SK-N-SH (cell line): Measurements from ENCODE around the gene NEDD8. TPM values are rescaled to one million over a fixed set of nuclear protein-coding genes. Genes with fewer than 3 reads are reported as not detected.

Experiments used
- CTCF ChIA-PET: fragments of 300-600, 350-600 bp; formaldehyde crosslinking; extraction: SDS; loops from one replicate; lab custom pipeline; 2021; lab: Yijun Ruan, JAX
- POLR2A ChIA-PET: fragments of 350-600 bp; sonication (Branson Sonifier 250); formaldehyde crosslinking; extraction: SDS; loops from one replicate; lab custom pipeline; 2020; ENCODE audit warnings: antibody characterized with exemption, inconsistent platforms; lab: Yijun Ruan, JAX
- DNase-seq: peaks from one replicate; pipeline ENCODE4 v3.0.0; 2012
- H2AFZ ChIP-seq: fragments of 200-600 bp; sonication (generic); 2 replicates; pipeline ENCODE4 v1.8.1; 2016; ENCODE audit warnings: antibody characterized with exemption, mild to moderate bottlenecking, low read depth
- H3F3A ChIP-seq: fragments of 200-600 bp; sonication (generic); replicated peaks from 2 replicates; pipeline ENCODE3; 2016; ENCODE audit warnings: antibody characterized with exemption, mild to moderate bottlenecking; ENCODE audit not compliant: insufficient read depth
- H3K27ac ChIP-seq, 2 experiments: fragments of 200-500 bp in 1 of 2; fragments of 200-600 bp in 1 of 2; sonication (Bioruptor generic) in 1 of 2; sonication (generic), shearing (Covaris generic) in 1 of 2; 2 replicates each; pipeline versions ENCODE4 v1.5.1 to v1.6.1; 2014 to 2016; ENCODE audit warnings: low read depth in 2 of 2, inconsistent platforms in 1 of 2, low read length in 1 of 2, mild to moderate bottlenecking in 1 of 2, mixed read lengths in 1 of 2
- H3K27me3 ChIP-seq: fragments of 200-600 bp; sonication (generic), shearing (Covaris generic); 2 replicates; pipeline ENCODE4 v1.6.1; 2016; ENCODE audit warnings: mixed run types; ENCODE audit not compliant: insufficient read depth
- H3K36me3 ChIP-seq, 2 experiments: fragments of 200-500 bp in 1 of 2; fragments of 200-600 bp in 1 of 2; sonication (Bioruptor generic) in 1 of 2; sonication (generic) in 1 of 2; replicated peaks in 1 of 2; 2 replicates each; pipeline versions ENCODE3 to v1.5.1; 2014 to 2016; ENCODE audit warnings: low read length in 1 of 2, mild to moderate bottlenecking in 1 of 2; ENCODE audit not compliant: insufficient read depth in 2 of 2, control insufficient read depth in 1 of 2
- H3K4me1 ChIP-seq, 2 experiments: fragments of 200-500 bp in 1 of 2; fragments of 200-600 bp in 1 of 2; sonication (Bioruptor generic) in 1 of 2; sonication (generic), shearing (Covaris generic) in 1 of 2; 2 replicates each; pipeline versions ENCODE4 v1.5.1 to v1.6.1; 2014 to 2016; ENCODE audit warnings: low read depth in 1 of 2, low read length in 1 of 2, mixed run types in 1 of 2; ENCODE audit not compliant: insufficient read depth in 2 of 2, control insufficient read depth in 1 of 2
- H3K4me2 ChIP-seq: fragments of 200-600 bp; sonication (generic), shearing (Covaris generic); 2 replicates; pipeline ENCODE4 v1.6.1; 2017; ENCODE audit warnings: mixed run types
- H3K4me3 ChIP-seq, 2 experiments: fragments of 200-500 bp in 1 of 2; fragments of 200-600 bp in 1 of 2; sonication (Bioruptor generic) in 1 of 2; sonication (generic), shearing (Covaris generic) in 1 of 2; 2 replicates each; pipeline versions ENCODE4 v1.5.1 to v1.8.1; 2014 to 2016; ENCODE audit warnings: low read depth in 2 of 2, inconsistent platforms in 1 of 2, low read length in 1 of 2, mild to moderate bottlenecking in 1 of 2, mixed read lengths in 1 of 2, moderate library complexity in 1 of 2
- H3K79me2 ChIP-seq: fragments of 200-600 bp; sonication (generic); 2 replicates; pipeline ENCODE4 v1.8.1; 2017; ENCODE audit warnings: mild to moderate bottlenecking; ENCODE audit not compliant: insufficient read depth
- H3K9ac ChIP-seq: fragments of 200-600 bp; sonication (generic); 2 replicates; pipeline ENCODE4 v1.6.1; 2017; ENCODE audit warnings: mixed run types
- H3K9me2 ChIP-seq: fragments of 200-600 bp; sonication (generic); 2 replicates; pipeline ENCODE4 v1.6.1; 2017; ENCODE audit warnings: mixed run types
- H3K9me3 ChIP-seq: fragments of 200-600 bp; sonication (generic); 2 replicates; pipeline ENCODE4 v1.6.1; 2017; ENCODE audit warnings: mixed run types, mild to moderate bottlenecking, moderate library complexity
- H4K20me1 ChIP-seq: fragments of 200-600 bp; sonication (generic); 2 replicates; pipeline ENCODE4 v1.6.1; 2017; ENCODE audit warnings: mild to moderate bottlenecking, mixed run types; ENCODE audit not compliant: insufficient read depth
- CTCF ChIP-seq: fragments of 200-600 bp; sonication (generic); IDR thresholded peaks from 2 replicates; pipeline ENCODE4 v1.6.1; 2017; ENCODE audit warnings: antibody characterized with exemption, mild to moderate bottlenecking, moderate library complexity
- FOXJ3 ChIP-seq: sonication (generic); formaldehyde crosslinking; IDR thresholded peaks from 2 replicates; pipeline ENCODE4 v1.5.1; 2020; ENCODE audit warnings: mild to moderate bottlenecking, missing genetic modification reagents
- GATA2 ChIP-seq: sonication (generic); formaldehyde crosslinking; IDR thresholded peaks from 2 replicates; pipeline ENCODE4 v1.5.0; 2020; ENCODE audit warnings: mild to moderate bottlenecking, missing genetic modification reagents
- MXI1 ChIP-seq: IDR thresholded peaks from 2 replicates; pipeline ENCODE4 v1.6.1; 2012; ENCODE audit warnings: mild to moderate bottlenecking, low read depth, low read length, improper control_type of control experiment
- NRF1 ChIP-seq: IDR thresholded peaks from 2 replicates; pipeline ENCODE4 v1.6.1; 2012; ENCODE audit warnings: low read depth, mild to moderate bottlenecking, low read length
- RAD21 ChIP-seq: IDR thresholded peaks from 2 replicates; pipeline ENCODE4 v1.6.1; 2012; ENCODE audit warnings: mild to moderate bottlenecking, low read length
- REST ChIP-seq: IDR thresholded peaks from 2 replicates; pipeline ENCODE4 v1.6.1; 2012; ENCODE audit warnings: mild to moderate bottlenecking, low read depth, low read length, moderate library complexity
- RFX5 ChIP-seq: IDR thresholded peaks from 2 replicates; pipeline ENCODE4 v1.6.1; 2012; ENCODE audit warnings: mild to moderate bottlenecking, improper control_type of control experiment, low read length
- SMC3 ChIP-seq: IDR thresholded peaks from 2 replicates; pipeline ENCODE4 v1.6.1; 2012; ENCODE audit warnings: low read depth, low read length, improper control_type of control experiment
- TAF1 ChIP-seq: IDR thresholded peaks from 2 replicates; pipeline ENCODE4 v1.6.1; 2012; ENCODE audit warnings: low read depth, mild to moderate bottlenecking, low read length, moderate library complexity, borderline replicate concordance
- TCF12 ChIP-seq: IDR thresholded peaks from 2 replicates; pipeline ENCODE4 v1.4.0; 2012
- USF2 ChIP-seq: fragments of 150-350 bp; IDR thresholded peaks from 2 replicates; pipeline ENCODE4 v1.6.1; 2017; ENCODE audit warnings: antibody characterized with exemption, low read length, low read depth, borderline replicate concordance
- YY1 ChIP-seq: IDR thresholded peaks from 2 replicates; pipeline ENCODE4 v1.4.0; 2012; ENCODE audit warnings: low read depth, mild to moderate bottlenecking
- WGBS: methylation state at CpG from one replicate; pipeline ENCODE4 v1.1.6; 2017; ENCODE audit warnings: low lambda C conversion rate; 5-methylcytosine and 5-hydroxymethylcytosine counted together
- polyA plus RNA-seq, 3 experiments: library from polyadenylated mRNA; depleted of rRNA; stranded (reverse); fragments of >200 nt; gene quantifications; 2 replicates each; pipeline ENCODE4 v1.2.3, GENCODE V29; 2012

NEDD8 gene
- polyA plus RNA-seq, 1 of the 3 experiments (the other 2 are of a cell fraction), result 534 TPM

GRCh38 chr14:24261256-24261968 is 29.2 kb upstream of the NEDD8 start:
- no peaks in the 10 kb centered on the region for H3K9me3 ChIP-seq
- CTCF ChIA-PET, result interaction anchor here (1.1 to 3.7 kb wide), 3 partner anchors 19 to 46 kb away, joined by 4 to 20 read pairs (median 5); partner anchors contain the start of genes CIDEB and TINF2
- no peak for DNase-seq
- H3K9me2 ChIP-seq, result no peaks in the 10 kb centered on the region
- WGBS, result 91% methylated on average over 18 of the region's 20 CpGs
- H3F3A ChIP-seq, result peaks cover 5% of the 10 kb centered on the region
- H3K4me1 ChIP-seq, result peaks cover 0 to 3% of the 10 kb centered on the region in 2 experiments; a peak in 1 of 4 replicates
- no peak overlapping the region for H3K4me3 ChIP-seq
- POLR2A ChIA-PET, result interaction anchor here (1.5 kb wide), 1 partner anchor 9 kb away, joined by 5 read pairs; no protein-coding TSS in a partner anchor
- no peak overlapping the region for H3K9ac ChIP-seq
- H2AFZ ChIP-seq, result no peak overlapping the region
- TF ChIP-seq TCF12 (no peak), REST (no peak), TAF1 (no peak), RAD21 (no peak), RFX5 (no peak), MXI1 (no peak), USF2 (no peak), YY1 (no peak), FOXJ3 (no peak), SMC3 (no peak), GATA2 (CRISPR knock-in tag) (no peak), NRF1 (no peak), CTCF (no peak)
- H3K4me2 ChIP-seq, result no peak overlapping the region
- H4K20me1 ChIP-seq, result no peaks in the 10 kb centered on the region
- no peak overlapping the region for H3K27ac ChIP-seq
- peaks cover 3 to 10% of the 10 kb centered on the region in 2 experiments for H3K36me3 ChIP-seq
- no peaks in the 10 kb centered on the region for H3K27me3 ChIP-seq
- H3K79me2 ChIP-seq, result no peaks in the 10 kb centered on the region
